ENCODE measurements around the gene KRTAP2-3. TPM values are rescaled to one million over a fixed set of nuclear protein-coding genes. Genes with fewer than 3 reads are reported as not detected.

Gene KRTAP2-3
- total and polyA plus RNA-seq, 2 of the 4 experiments (the other 2 are of a cell fraction), result 1.4 to 35.2 TPM

- no peaks in the 10 kb centered on the region for H3K9me3 ChIP-seq (ENCODE audit: control insufficient read depth, insufficient read depth, low read length)
- H2AFZ ChIP-seq (replicated peaks; ENCODE audit: low read length, poor library complexity), result no peak overlapping the region
- WGBS, 2 experiments (ENCODE audit: extremely low coverage in 2 of 2, insufficient read length in 1 of 2), result no CpG with 5 or more reads among the region's 4 CpGs
- peak overlapping the region; percentile 91; the same call in 1 of the 2 replicates for H3K18ac ChIP-seq (ENCODE audit: low read depth, low read length)
- peak overlapping the region; percentile 94 for H3K4ac ChIP-seq (ENCODE audit: low read depth, low read length)
- ATAC-seq (ENCODE audit: low read depth) (no peak), DNase-seq (no peak)
- no peak for TF ChIP-seq MAZ (IDR thresholded peaks at IDR 0.05; ENCODE audit: borderline replicate concordance, low read depth, low read length)
- TF ChIP-seq FOS (IDR thresholded peaks at IDR 0.05; ENCODE audit: low read depth, low read length), result no peak
- no peak for TF ChIP-seq CEBPB (IDR thresholded peaks at IDR 0.05; ENCODE audit: low read depth, low read length)
- no peak for TF ChIP-seq SMC3 (IDR thresholded peaks at IDR 0.05; ENCODE audit: low read depth, low read length)
- TF ChIP-seq RFX5 (IDR thresholded peaks at IDR 0.05; ENCODE audit: low read depth, low read length), result no peak
- no peak for TF ChIP-seq MAFK (IDR thresholded peaks at IDR 0.05; ENCODE audit: low read depth, low read length)
- TF ChIP-seq NFE2L2 (IDR thresholded peaks at IDR 0.05; ENCODE audit: low read depth, low read length), result no peak
- no peak for TF ChIP-seq USF2 (IDR thresholded peaks at IDR 0.05; ENCODE audit: low read depth, low read length)
- no peak for TF ChIP-seq MXI1 (IDR thresholded peaks at IDR 0.05; ENCODE audit: borderline replicate concordance, low read depth, low read length)
- H4K20me1 ChIP-seq (ENCODE audit: insufficient read depth, low read length), result no peaks in the 10 kb centered on the region
- H3K23ac ChIP-seq (ENCODE audit: low read depth, low read length), result peak overlapping the region; percentile 79; the same call in 1 of the 2 replicates
- no peaks in the 10 kb centered on the region for H3K79me1 ChIP-seq (ENCODE audit: low read depth in 1 of 2, low read length in 2 of 2)
- BruUV-seq (replicated peaks), result no TSS peak
- peak overlapping the region; percentile 73; the same call in 1 of the 2 replicates for H4K5ac ChIP-seq (ENCODE audit: low read depth, low read length)
- H3K14ac ChIP-seq (replicated peaks; ENCODE audit: low read depth, low read length), result peak overlapping the region; percentile 88
- H4K91ac ChIP-seq (ENCODE audit: insufficient read depth, low read depth, low read length), result peak overlapping the region; percentile 98
- H3K56ac ChIP-seq (ENCODE audit: extremely low read depth, insufficient read depth, low read length), result 0 out of 2 replicates have a peak overlapping the region, but pooled peaks have one; percentile 46
- peak overlapping the region; percentile 98 for H2AK5ac ChIP-seq (ENCODE audit: low read depth, low read length)
- ChIA-PET CTCF (interaction anchor here (0.6 kb wide), 1 partner anchor 491 kb away, joined by 3 read pairs; no protein-coding TSS in a partner anchor), POLR2A (ENCODE audit: unreplicated experiment) (no interaction called here)
- H3K27ac ChIP-seq (ENCODE audit: insufficient read depth, low read length), result no peak overlapping the region
- intact Hi-C loops (cut with micrococcal nuclease), result loop anchor here (5.0 kb wide), 3 partner anchors 259 to 584 kb away; no protein-coding TSS in a partner anchor
- dilution Hi-C loops (cut with HindIII; ENCODE audit: low sequenced_read_pairs, unreplicated experiment), result no loop called here
- no peak overlapping the region for H3K9ac ChIP-seq (ENCODE audit: low read depth, low read length)
- peak overlapping the region; percentile 86 for H4K8ac ChIP-seq (ENCODE audit: low read depth in 2 of 2, low read length in 2 of 2)
- H3K36me3 ChIP-seq (ENCODE audit: control insufficient read depth, insufficient read depth, low read length), result no peaks in the 10 kb centered on the region
- peaks cover 9% of the 10 kb centered on the region for H3K9me1 ChIP-seq (ENCODE audit: insufficient read depth, low read length)
- H3K4me2 ChIP-seq (ENCODE audit: low read depth, low read length), result no peak overlapping the region
- H2BK120ac ChIP-seq (ENCODE audit: low read depth, low read length), result peak overlapping the region; percentile 97
- H2BK20ac ChIP-seq (ENCODE audit: low read depth, low read length), result peak overlapping the region; percentile 98
- H3K27me3 ChIP-seq (ENCODE audit: control insufficient read depth, insufficient read depth, low read length), result no peaks in the 10 kb centered on the region
- H3K4me3 ChIP-seq (ENCODE audit: insufficient read depth, low read depth, low read length), result no peak overlapping the region
- peaks cover 20% of the 10 kb centered on the region for H3K4me1 ChIP-seq (ENCODE audit: control insufficient read depth, insufficient read depth, low read length)
- H2BK5ac ChIP-seq (ENCODE audit: low read depth, low read length, poor library complexity, severe bottlenecking), result peak overlapping the region; percentile 98
- in situ Hi-C loops (cut with MboI; ENCODE audit: low sequenced_read_pairs), result no loop called here
- peak overlapping the region; percentile 98; the same call in 2 of the 3 replicates for H2BK15ac ChIP-seq (ENCODE audit: low read depth, low read length)
- no peak overlapping the region for H2AK9ac ChIP-seq (replicated peaks; ENCODE audit: low read depth, low read length, poor library complexity)
Observed at GRCh38 chr17:41063449-41063848, 3.5 kb upstream of the KRTAP2-3 start.
